Spleen (tissue), 11 donors: ENCODE measurements around the gene SLC38A6. TPM values are rescaled to one million over a fixed set of nuclear protein-coding genes. Genes with fewer than 3 reads are reported as not detected.

ENCODE experiments used
- DNase-seq: peaks from one replicate; pipeline ENCODE4 v3.0.0-alpha.2; 2020
- H3K27ac ChIP-seq, 8 donors: fragments of 200-600 bp; sonication (generic) in 7 of 8; 1 replicate in 4 of 8; 2 replicates in 4 of 8; pipeline versions ENCODE4 v1.5.0 to v1.8.0; 2016 to 2021; ENCODE audit warnings: inconsistent platforms in 4 of 8, mild to moderate bottlenecking in 4 of 8, moderate library complexity in 1 of 8
- H3K27me3 ChIP-seq, 7 donors: fragments of 200-600 bp; sonication (generic) in 6 of 7; replicated peaks in 1 of 7; 1 replicate in 4 of 7; 2 replicates in 3 of 7; pipeline versions ENCODE4 v1.5.0 to v1.8.0; 2016 to 2021; ENCODE audit warnings: inconsistent platforms in 3 of 7, mild to moderate bottlenecking in 1 of 7
- H3K36me3 ChIP-seq, 6 donors: fragments of 200-600 bp; sonication (generic) in 5 of 6; 1 replicate in 4 of 6; 2 replicates in 2 of 6; pipeline versions ENCODE4 v1.5.0 to v1.8.0; 2016 to 2021; ENCODE audit warnings: inconsistent platforms in 2 of 6
- H3K4me1 ChIP-seq, 6 donors: fragments of 200-600 bp; sonication (generic) in 5 of 6; 1 replicate in 3 of 6; 2 replicates in 3 of 6; pipeline versions ENCODE4 v1.5.0 to v1.8.0; 2016 to 2021; ENCODE audit warnings: inconsistent platforms in 3 of 6
- H3K4me3 ChIP-seq, 8 donors: fragments of 200-600 bp; sonication (generic) in 7 of 8; 1 replicate in 4 of 8; 2 replicates in 4 of 8; pipeline versions ENCODE4 v1.5.0 to v1.8.0; 2016 to 2021; ENCODE audit warnings: inconsistent platforms in 4 of 8, mild to moderate bottlenecking in 4 of 8, moderate library complexity in 2 of 8
- H3K9me3 ChIP-seq, 8 donors: fragments of 200-600 bp; sonication (generic) in 7 of 8; 1 replicate in 4 of 8; 2 replicates in 4 of 8; pipeline versions ENCODE4 v1.5.0 to v1.8.0; 2016 to 2021; ENCODE audit warnings: inconsistent platforms in 4 of 8
- CTCF ChIP-seq, 11 experiments: fragments of 200-600 bp in 7 of 11; fragments of 450-650 bp in 4 of 11; sonication (generic) in 4 of 11; IDR thresholded peaks in 8 of 11; conservative IDR thresholded peaks in 3 of 11; 1 replicate in 7 of 11; 2 replicates in 4 of 11; pipeline versions ENCODE4 v1.4.0 to v1.8.0; 2016 to 2021; ENCODE audit warnings: antibody characterized with exemption in 11 of 11, inconsistent platforms in 4 of 11, mild to moderate bottlenecking in 1 of 11
- POLR2A ChIP-seq, 3 donors: fragments of 450-650 bp; IDR thresholded peaks; one replicate each; pipeline ENCODE4 v1.5.1; 2017; ENCODE audit warnings: antibody characterized with exemption in 3 of 3, mild to moderate bottlenecking in 1 of 3
- POLR2AphosphoS5 ChIP-seq, 3 donors: sonication (generic); formaldehyde crosslinking; IDR thresholded peaks; one replicate each; pipeline ENCODE4 v1.5.1; 2017; ENCODE audit warnings: antibody characterized with exemption in 3 of 3
- WGBS, 5 donors: extraction: QIAGEN DNeasy Blood & Tissue Kit in 3 of 5; methylation state at CpG; one replicate each; pipeline versions ENCODE4 v1.1.5 to v1.1.7; 2013 to 2018; 5-methylcytosine and 5-hydroxymethylcytosine counted together
- intact Hi-C: fragments of 100-400 bp; cut with DNase I; formaldehyde crosslinking; loops from one replicate; pipeline ENCODE4 v1.15.0; 2023; ENCODE audit warnings: low total_unique reads
- polyA plus RNA-seq, 3 donors: library from polyadenylated mRNA; stranded (reverse); fragments of 200-250 nt; gene quantifications; one replicate each; pipeline ENCODE4 v1.2.1, GENCODE V29; 2013
- total RNA-seq, 7 donors: library from RNA; depleted of rRNA in 3 of 7; stranded (reverse); fragments of >200 nt in 3 of 7; fragmentation: NEBNext Ultra II Directional in 4 of 7; extraction: Animal tissue kit (Norgen Biotek cat#: 25700) in 4 of 7; gene quantifications; one replicate each; pipeline versions ENCODE4 v1.1.0 to v1.2.1, GENCODE V29; 2016 to 2021
- donor health status: healthy with polysubstance abuse.
- donor health status: DM: no; HTN: no; CAD: no; lungs with moderate emphysema.
- donor health status: DM: no; HTN: no; CAD: no.
- donor health status: Bipolar disorder and iron deficiency.
- donor health status: healthy.
- donor health status: DM: no; HTN: no; CAD: no.
- donor health status: DM: yes; HTN: yes; CAD: no.

Gene SLC38A6
- total and polyA plus RNA-seq, 10 donors = 9.5 to 34.2 (median 17.5) TPM

- WGBS, 5 donors = 88 to 93% (median 91%) methylated on average over 4 of the region's 4 CpGs
- peaks cover 0 to 8% (median 0%) of the 10 kb centered on the region in 6 donors for H3K36me3 ChIP-seq
- no peak overlapping the region for H3K27ac ChIP-seq
- DNase-seq = no peak
- H3K27me3 ChIP-seq = no peaks in the 10 kb centered on the region
- no peaks in the 10 kb centered on the region for H3K9me3 ChIP-seq
- intact Hi-C loops = no loop called here
- H3K4me3 ChIP-seq = no peak overlapping the region
- no peaks in the 10 kb centered on the region for H3K4me1 ChIP-seq
- TF ChIP-seq POLR2A (IDR thresholded peaks at IDR 0.05) (no peak), CTCF (IDR thresholded peaks at IDR 0.05 in 8 of 11, conservative IDR thresholded peaks at IDR 0.05 in 3 of 11) (no peak), POLR2AphosphoS5 (IDR thresholded peaks at IDR 0.05) (no peak)
These were observed 97.1 kb downstream of the SLC38A6 start for GRCh38 chr14:61077951-61078720.

GRCh38 chr14:61080591-61081010, 99.6 kb downstream of the SLC38A6 start:
- no peak for DNase-seq
- WGBS, 5 donors = 82 to 90% (median 86%) methylated on average over 11 of the region's 11 CpGs
- Histone ChIP-seq H3K36me3 (peaks cover 0 to 25% (median 0%) of the 10 kb centered on the region in 6 donors), H3K9me3 (no peaks in the 10 kb centered on the region), H3K4me1 (no peaks in the 10 kb centered on the region), H3K27ac (no peak overlapping the region), H3K27me3 (no peaks in the 10 kb centered on the region), H3K4me3 (no peak overlapping the region)
- TF ChIP-seq POLR2A (IDR thresholded peaks at IDR 0.05) = no peak
- TF ChIP-seq POLR2AphosphoS5 (IDR thresholded peaks at IDR 0.05) = no peak
- TF ChIP-seq CTCF (IDR thresholded peaks at IDR 0.05 in 8 of 11, conservative IDR thresholded peaks at IDR 0.05 in 3 of 11) = no peak
- intact Hi-C loops = no loop called here

GRCh38 chr14:61088081-61088480, 107.0 kb downstream of the SLC38A6 start:
- Histone ChIP-seq H3K4me1 (no peaks in the 10 kb centered on the region), H3K36me3 (peaks cover 0 to 16% (median 0%) of the 10 kb centered on the region in 6 donors), H3K27me3 (no peaks in the 10 kb centered on the region), H3K27ac (no peak overlapping the region), H3K4me3 (no peak overlapping the region), H3K9me3 (no peaks in the 10 kb centered on the region)
- whole genome bisulfite sequencing, 5 donors = 72 to 91% (median 79%) methylated on average over 1 of the region's 1 CpG
- intact Hi-C loops = no loop called here
- no peak for DNase-seq
- no peak for TF ChIP-seq POLR2AphosphoS5 (IDR thresholded peaks at IDR 0.05)

GRCh38 chr14:61089126-61089750, 108.2 kb downstream of the SLC38A6 start:
- no peak overlapping the region for H3K4me3 ChIP-seq
- intact Hi-C loops = no loop called here
- H3K27ac ChIP-seq = no peak overlapping the region
- H3K4me1 ChIP-seq = no peaks in the 10 kb centered on the region
- no peak for DNase-seq
- H3K36me3 ChIP-seq = peaks cover 0 to 7% (median 0%) of the 10 kb centered on the region in 6 donors
- no peaks in the 10 kb centered on the region for H3K9me3 ChIP-seq
- no peak for TF ChIP-seq POLR2AphosphoS5 (IDR thresholded peaks at IDR 0.05)
- WGBS, 5 donors = 83 to 100% (median 88%) methylated on average over 2 of the region's 2 CpGs
- no peaks in the 10 kb centered on the region for H3K27me3 ChIP-seq
